Aortic smooth muscle cell (primary cell): Measurements from ENCODE around the gene PPP3CA. TPM values are rescaled to one million over a fixed set of nuclear protein-coding genes. Genes with fewer than 3 reads are reported as not detected.

Experiments used
- total RNA-seq: library from RNA; depleted of rRNA; stranded (reverse); fragments of >200 nt; gene quantifications from 2 replicates; pipeline ENCODE4 v1.2.3, GENCODE V29; 2014

Gene PPP3CA
- 52.2 and 81.1 TPM in 2 replicates for total RNA-seq

DNA sequence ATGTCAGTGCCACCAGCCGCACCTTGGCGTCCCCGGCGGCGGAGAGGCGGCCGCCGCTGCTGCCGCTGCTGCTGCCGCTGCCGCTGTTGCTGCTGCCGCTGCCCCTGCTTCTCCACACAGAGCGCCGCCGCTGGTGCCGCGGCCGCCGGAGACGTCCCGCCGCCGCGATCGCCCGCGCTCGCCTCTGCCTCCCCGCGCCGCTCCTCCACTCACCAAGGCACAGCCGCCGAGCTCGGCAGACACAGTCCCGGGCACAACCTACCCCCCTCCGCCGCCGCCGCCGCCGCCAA, at the start of gene PPP3CA:
PPP3CA (minus strand) TSS at position 260 of the 290 bp plus-strand sequence.

